HepG2 (cell line): Measurements from ENCODE around the gene IRAK2. TPM values are rescaled to one million over a fixed set of nuclear protein-coding genes. Genes with fewer than 3 reads are reported as not detected.

Experiments used
- ASH2L ChIP-seq: fragments of 300-600, 200-600 bp; sonication (generic); IDR thresholded peaks from 2 replicates; pipeline ENCODE4 v1.7.0; 2017; ENCODE audit warnings: low read depth, mild to moderate bottlenecking, moderate library complexity, mixed read lengths, low read length; ENCODE audit not compliant: insufficient read length
- CBX2 ChIP-seq, 2 experiments: fragments of 200-600 bp in 1 of 2; sonication (generic); formaldehyde crosslinking in 1 of 2; IDR thresholded peaks; 2 replicates each; pipeline versions ENCODE4 v1.7.0 to v1.8.1; 2018 to 2022; ENCODE audit warnings: low read depth in 2 of 2, low read length in 1 of 2, mild to moderate bottlenecking in 1 of 2, missing genetic modification reagents in 1 of 2
- EED ChIP-seq: sonication (generic); formaldehyde crosslinking; IDR thresholded peaks from 2 replicates; pipeline ENCODE4 v1.5.0; 2020; ENCODE audit warnings: mild to moderate bottlenecking, missing genetic modification reagents
- FOXJ3 ChIP-seq: sonication (generic); formaldehyde crosslinking; IDR thresholded peaks from 2 replicates; pipeline ENCODE4 v1.4.0; 2020; ENCODE audit warnings: missing genetic modification reagents, mild to moderate bottlenecking, borderline replicate concordance
- GTF2F1 ChIP-seq: fragments of 150-350 bp; IDR thresholded peaks from 2 replicates; pipeline ENCODE4 v1.6.1; 2014; ENCODE audit warnings: low read length
- KLF12 ChIP-seq: sonication (generic); formaldehyde crosslinking; IDR thresholded peaks from 2 replicates; pipeline ENCODE4 v1.4.0; 2020; ENCODE audit warnings: missing genetic modification reagents, borderline replicate concordance
- MAFF ChIP-seq: IDR thresholded peaks from 2 replicates; pipeline ENCODE4 v1.6.1; 2011; ENCODE audit warnings: low read depth, low read length, improper control_type of control experiment
- MEIS1 ChIP-seq: sonication (generic); formaldehyde crosslinking; IDR thresholded peaks from 2 replicates; pipeline ENCODE4 v1.9.0; 2021; ENCODE audit warnings: mild to moderate bottlenecking, missing genetic modification reagents, moderate library complexity, borderline replicate concordance
- PRPF4 ChIP-seq: fragments of 200-400 bp; formaldehyde crosslinking; IDR thresholded peaks from 2 replicates; pipeline ENCODE4 v1.6.1; 2016; ENCODE audit warnings: low read length, low read depth; ENCODE audit not compliant: poor library complexity, severe bottlenecking
- RFX5 ChIP-seq: IDR thresholded peaks from 2 replicates; pipeline ENCODE4 v1.6.1; 2011; ENCODE audit warnings: low read depth, low read length, improper control_type of control experiment
- SALL2 ChIP-seq: sonication (generic); formaldehyde crosslinking; IDR thresholded peaks from 2 replicates; pipeline ENCODE4 v1.8.1; 2023; ENCODE audit warnings: mild to moderate bottlenecking, missing genetic modification reagents, inconsistent platforms
- SOX13 ChIP-seq, 3 experiments: fragments of 450-650 bp in 1 of 3; sonication (generic) in 1 of 3; formaldehyde crosslinking in 1 of 3; IDR thresholded peaks in 2 of 3; conservative IDR thresholded peaks in 1 of 3; 2 replicates each; pipeline versions ENCODE4 v1.5.0 to v1.6.1; 2016 to 2020; ENCODE audit warnings: antibody characterized with exemption in 1 of 3, mild to moderate bottlenecking in 1 of 3, missing compliant biosample characterization in 1 of 3, missing genetic modification reagents in 1 of 3, moderate library complexity in 1 of 3
- ZFAT ChIP-seq: sonication (generic); formaldehyde crosslinking; conservative IDR thresholded peaks from 2 replicates; pipeline ENCODE4 v1.8.1; 2023; ENCODE audit warnings: missing genetic modification reagents, inconsistent platforms
- ZFP36L2 ChIP-seq: sonication (generic); formaldehyde crosslinking; IDR thresholded peaks from 2 replicates; pipeline ENCODE4 v1.4.0; 2020; ENCODE audit warnings: missing genetic modification reagents
- ZMYM3 ChIP-seq: sonication (generic); formaldehyde crosslinking; IDR thresholded peaks from 2 replicates; pipeline ENCODE4 v1.5.1; 2020; ENCODE audit warnings: mild to moderate bottlenecking, missing genetic modification reagents
- ZNF230 ChIP-seq: sonication (generic); formaldehyde crosslinking; IDR thresholded peaks from 2 replicates; pipeline ENCODE4 v1.4.0; 2020; ENCODE audit warnings: mild to moderate bottlenecking, missing genetic modification reagents
- ZNF260 ChIP-seq: sonication (generic); formaldehyde crosslinking; IDR thresholded peaks from 2 replicates; pipeline ENCODE4 v1.4.0; 2020; ENCODE audit warnings: missing genetic modification reagents, low read depth, mild to moderate bottlenecking, borderline replicate concordance
- ZNF264 ChIP-seq: sonication (generic); formaldehyde crosslinking; IDR thresholded peaks from 2 replicates; pipeline ENCODE4 v1.4.0; 2020; ENCODE audit warnings: missing genetic modification reagents
- ZNF333 ChIP-seq: sonication (generic); formaldehyde crosslinking; IDR thresholded peaks from 2 replicates; pipeline ENCODE4 v1.4.0; 2020; ENCODE audit warnings: mild to moderate bottlenecking, missing genetic modification reagents, borderline replicate concordance
- ZSCAN21 ChIP-seq: sonication (generic); formaldehyde crosslinking; IDR thresholded peaks from 2 replicates; pipeline ENCODE4 v1.8.0; 2022; ENCODE audit warnings: mild to moderate bottlenecking, missing genetic modification reagents, moderate library complexity, borderline replicate concordance
- polyA plus RNA-seq, 8 experiments: library from polyadenylated mRNA; depleted of rRNA in 3 of 8; stranded (reverse) in 7 of 8; unstranded in 1 of 8; fragments of >200 nt; fragmentation: Illumina TruSeq in 4 of 8; extraction: Trizol in 4 of 8; gene quantifications; 2 replicates each; pipeline versions ENCODE4 v1.2.1 to v1.2.3, GENCODE V29; 2011 to 2016; ENCODE audit warnings: low read depth in 4 of 8, missing spikeins in 1 of 8, mixed read lengths in 1 of 8; ENCODE audit not compliant: insufficient read depth in 1 of 8
- total RNA-seq, 5 experiments: library from RNA; depleted of rRNA; stranded (reverse); fragments of >200 nt; fragmentation: Illumina TruSeq; extraction: Trizol; gene quantifications; 2 replicates each; pipeline ENCODE4 v1.2.3, GENCODE V29; 2016; ENCODE audit warnings: low read depth in 1 of 5
- TF ChIP-seq, protein P1 (sequence below): IDR thresholded peaks from 2 replicates; pipeline ENCODE4 v1.6.1; 2018; ENCODE audit warnings: missing genetic modification reagents, mild to moderate bottlenecking, missing compliant biosample characterization
- TF ChIP-seq, protein P2 (sequence below): IDR thresholded peaks from 2 replicates; pipeline ENCODE4 v1.6.1; 2016; ENCODE audit warnings: mild to moderate bottlenecking
- TF ChIP-seq, protein P3 (sequence below): sonication (generic); formaldehyde crosslinking; IDR thresholded peaks from 2 replicates; pipeline ENCODE4 v1.8.0; 2022; ENCODE audit warnings: mild to moderate bottlenecking, missing genetic modification reagents, moderate library complexity

Gene IRAK2
- total and polyA plus RNA-seq, 2 of the 13 experiments (the other 11 are each of a cell fraction or from before 2014, with no cell fraction given): 13.1 to 23.3 TPM

DNA sequence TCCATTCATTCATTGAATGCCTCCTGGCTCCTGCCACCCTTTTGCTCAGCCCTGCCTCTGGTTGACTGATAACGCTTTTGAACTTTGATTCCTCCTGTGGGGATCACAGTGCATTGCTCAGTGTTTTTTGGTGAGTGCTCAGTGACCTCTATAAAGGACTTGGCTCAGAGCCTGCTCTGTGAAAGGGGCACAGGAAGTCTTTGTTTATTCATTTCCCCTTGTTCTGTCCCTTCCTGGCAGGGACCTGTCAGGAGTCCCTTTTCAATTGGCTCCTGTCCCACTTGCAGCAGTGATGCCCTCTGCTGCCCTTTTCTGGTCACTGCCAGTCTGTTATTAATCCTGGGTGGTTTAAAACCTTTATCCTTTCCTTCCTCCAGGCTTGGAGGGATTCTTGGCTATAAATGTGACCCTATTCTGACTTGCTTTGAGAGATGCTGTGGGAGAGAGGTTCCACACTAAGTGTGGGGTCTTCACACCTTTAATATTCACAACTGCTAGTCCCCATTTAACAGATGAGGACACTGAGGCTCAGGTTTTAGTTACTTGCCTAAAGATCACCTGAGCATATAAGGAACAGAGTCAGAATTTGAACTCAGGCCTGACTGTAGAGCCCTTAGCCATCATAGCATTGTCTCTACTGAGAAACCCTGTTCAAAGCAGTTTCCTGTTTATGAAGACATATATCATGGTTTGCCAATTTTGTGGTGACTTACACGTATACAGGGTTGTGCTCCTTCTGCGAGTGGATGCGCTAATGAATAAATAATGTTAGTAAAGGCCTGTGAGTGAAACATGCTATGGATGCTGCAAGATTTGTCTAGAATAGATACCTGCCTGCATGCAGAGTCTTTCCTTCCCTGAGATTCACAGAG, 60.3 kb downstream of the IRAK2 start (continued):
- TF ChIP-seq ZNF264 (0 out of 2 replicates have a peak, but pooled peaks have one; percentile 40), KLF12 (CRISPR knock-in tag) (no peak; the same call in 1 of the 2 replicates), FOXJ3 (CRISPR knock-in tag) (peak; percentile 94), ZMYM3 (CRISPR knock-in tag) (peak; percentile 94), RFX5 (no peak), PRPF4 (no peak), EED (no peak), ZNF333 (CRISPR knock-in tag) (no peak), SALL2 (CRISPR knock-in tag) (no peak), CBX2 (IDR thresholded peaks at IDR 0.05; ENCODE audit: low read depth, low read length) (no peak), CBX2 (CRISPR knock-in tag; IDR thresholded peaks at IDR 0.05; ENCODE audit: low read depth) (no peak), GTF2F1 (no peak), MEIS1 (CRISPR knock-in tag) (peak; percentile 76; the same call in 1 of the 2 replicates), ASH2L (peak; percentile 63), ZNF260 (CRISPR knock-in tag) (no peak), ZFAT (no peak), SOX13 (IDR thresholded peaks at IDR 0.05) (0 out of 2 replicates have a peak, but pooled peaks have one; percentile 56), SOX13 (CRISPR knock-in tag; conservative IDR thresholded peaks at IDR 0.05 in 1 of 2, IDR thresholded peaks at IDR 0.05 in 1 of 2) (peak in 1 of 2 experiments; percentile 95; a peak in 2 of 4 replicates), ZSCAN21 (no peak), MAFF (peak; percentile 16; the same call in 1 of the 2 replicates), ZFP36L2 (CRISPR knock-in tag) (no peak), ZNF230 (CRISPR knock-in tag) (no peak)
- TF ChIP-seq, protein P1, sequence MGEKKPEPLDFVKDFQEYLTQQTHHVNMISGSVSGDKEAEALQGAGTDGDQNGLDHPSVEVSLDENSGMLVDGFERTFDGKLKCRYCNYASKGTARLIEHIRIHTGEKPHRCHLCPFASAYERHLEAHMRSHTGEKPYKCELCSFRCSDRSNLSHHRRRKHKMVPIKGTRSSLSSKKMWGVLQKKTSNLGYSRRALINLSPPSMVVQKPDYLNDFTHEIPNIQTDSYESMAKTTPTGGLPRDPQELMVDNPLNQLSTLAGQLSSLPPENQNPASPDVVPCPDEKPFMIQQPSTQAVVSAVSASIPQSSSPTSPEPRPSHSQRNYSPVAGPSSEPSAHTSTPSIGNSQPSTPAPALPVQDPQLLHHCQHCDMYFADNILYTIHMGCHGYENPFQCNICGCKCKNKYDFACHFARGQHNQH (CRISPR knock-in tag): peak; percentile 93
- TF ChIP-seq, protein P2, sequence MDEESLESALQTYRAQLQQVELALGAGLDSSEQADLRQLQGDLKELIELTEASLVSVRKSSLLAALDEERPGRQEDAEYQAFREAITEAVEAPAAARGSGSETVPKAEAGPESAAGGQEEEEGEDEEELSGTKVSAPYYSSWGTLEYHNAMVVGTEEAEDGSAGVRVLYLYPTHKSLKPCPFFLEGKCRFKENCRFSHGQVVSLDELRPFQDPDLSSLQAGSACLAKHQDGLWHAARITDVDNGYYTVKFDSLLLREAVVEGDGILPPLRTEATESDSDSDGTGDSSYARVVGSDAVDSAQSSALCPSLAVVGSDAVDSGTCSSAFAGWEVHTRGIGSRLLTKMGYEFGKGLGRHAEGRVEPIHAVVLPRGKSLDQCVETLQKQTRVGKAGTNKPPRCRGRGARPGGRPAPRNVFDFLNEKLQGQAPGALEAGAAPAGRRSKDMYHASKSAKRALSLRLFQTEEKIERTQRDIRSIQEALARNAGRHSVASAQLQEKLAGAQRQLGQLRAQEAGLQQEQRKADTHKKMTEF (CRISPR knock-in tag): peak; percentile 97
- TF ChIP-seq, protein P3, sequence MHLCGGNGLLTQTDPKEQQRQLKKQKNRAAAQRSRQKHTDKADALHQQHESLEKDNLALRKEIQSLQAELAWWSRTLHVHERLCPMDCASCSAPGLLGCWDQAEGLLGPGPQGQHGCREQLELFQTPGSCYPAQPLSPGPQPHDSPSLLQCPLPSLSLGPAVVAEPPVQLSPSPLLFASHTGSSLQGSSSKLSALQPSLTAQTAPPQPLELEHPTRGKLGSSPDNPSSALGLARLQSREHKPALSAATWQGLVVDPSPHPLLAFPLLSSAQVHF (CRISPR knock-in tag): no peak
